HK-2 (cell line): ENCODE measurements around the gene KAT2A.
A peak's percentile ranks its signal among the peaks of the same experiment; 100 is the strongest.
"Not testable (repeated sequence)": the region's sequence is repeated elsewhere in the genome, so short reads cannot be mapped to it uniquely, and the experiment has no call there.

Experiments
- DNase-seq: peaks from one replicate; pipeline ENCODE4 v3.0.0-alpha.2; 2018; ENCODE audit not compliant: unreplicated experiment

Gene KAT2A

GRCh38 chr17:42120770-42121769, at the start of gene KAT2A:
Gene KAT2A, minus strand, starts transcription at chr17:42121367. Its CDS starts 63 bp downstream, at chr17:42121304.
- peak; percentile 76 for DNase-seq

DNA sequence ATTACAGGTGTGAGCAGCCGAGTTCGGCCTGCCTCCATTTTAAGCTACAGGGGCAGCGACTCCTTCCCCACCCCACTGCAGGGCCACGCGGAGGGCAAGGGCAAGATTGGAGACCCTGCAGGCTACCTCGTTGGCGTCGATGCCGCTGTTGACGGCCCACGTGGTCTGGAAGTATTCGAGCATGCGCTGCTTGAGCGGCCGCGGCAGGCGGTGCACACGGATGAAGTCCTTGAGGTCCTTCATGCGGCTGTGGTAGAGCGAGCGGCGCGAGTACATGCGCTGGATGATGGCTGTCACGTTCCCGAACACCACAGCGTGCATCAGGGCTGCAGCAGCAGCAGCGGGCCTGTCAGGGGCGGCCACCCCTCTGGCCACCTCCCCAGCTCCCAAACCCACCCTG, 48.2 kb upstream of the KAT2A start:
- DNase-seq: no peak

- DNase-seq: no peak
These were observed 46.6 kb upstream of the KAT2A start for GRCh38 chr17:42167807-42168206.

DNA sequence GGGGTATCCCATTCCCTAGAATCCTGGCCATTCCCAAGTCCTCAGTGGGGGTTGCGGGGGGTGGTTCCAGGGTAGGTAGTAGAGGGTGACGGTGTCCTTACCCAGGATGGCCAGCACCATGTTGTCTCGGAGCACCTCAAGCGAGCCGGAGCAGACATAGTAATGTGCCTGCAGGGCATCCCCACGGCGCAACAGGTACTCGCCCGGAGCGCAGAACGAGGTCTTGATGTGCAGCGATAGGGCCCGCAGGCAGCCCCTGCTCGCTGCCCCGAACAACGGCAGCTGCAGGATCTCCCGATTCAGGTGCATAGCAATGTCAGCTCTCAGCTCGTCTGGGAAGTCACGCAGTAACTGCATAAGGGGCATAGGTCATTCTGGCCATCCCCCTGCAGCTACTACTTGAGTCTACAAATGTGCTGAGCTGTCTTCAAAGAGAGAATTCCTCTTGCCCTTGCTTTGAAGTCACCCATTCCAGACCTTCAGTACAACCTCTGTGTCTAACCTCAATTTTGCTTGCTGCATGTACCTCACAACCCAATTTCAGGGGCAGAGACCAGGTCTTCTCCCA, 45.1 kb upstream of the KAT2A start:
- DNase-seq: no peak

DNA sequence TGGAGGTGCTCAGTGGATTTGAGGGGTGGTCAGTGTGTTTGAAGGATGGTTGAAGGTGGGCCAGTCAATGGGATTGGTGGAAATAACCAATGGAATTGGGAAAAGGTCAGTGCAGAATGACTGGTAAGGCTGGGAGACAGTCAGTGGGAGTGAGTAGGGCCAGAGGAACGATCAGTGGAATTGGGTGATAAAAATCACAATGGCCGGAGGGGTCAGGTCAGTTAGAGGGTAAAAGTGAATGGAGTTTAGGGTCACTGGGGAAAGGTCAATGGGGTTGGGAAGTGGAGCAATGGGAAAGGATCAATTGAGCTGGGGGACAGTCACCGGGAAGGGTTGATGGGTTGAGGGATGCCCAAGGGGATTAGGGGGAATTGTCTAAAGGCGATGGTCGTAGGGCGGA, 44.6 kb upstream of the KAT2A start:
- DNase-seq: no peak

GRCh38 chr17:42163696-42164407, 42.7 kb upstream of the KAT2A start:
- DNase-seq: no peak

DNA sequence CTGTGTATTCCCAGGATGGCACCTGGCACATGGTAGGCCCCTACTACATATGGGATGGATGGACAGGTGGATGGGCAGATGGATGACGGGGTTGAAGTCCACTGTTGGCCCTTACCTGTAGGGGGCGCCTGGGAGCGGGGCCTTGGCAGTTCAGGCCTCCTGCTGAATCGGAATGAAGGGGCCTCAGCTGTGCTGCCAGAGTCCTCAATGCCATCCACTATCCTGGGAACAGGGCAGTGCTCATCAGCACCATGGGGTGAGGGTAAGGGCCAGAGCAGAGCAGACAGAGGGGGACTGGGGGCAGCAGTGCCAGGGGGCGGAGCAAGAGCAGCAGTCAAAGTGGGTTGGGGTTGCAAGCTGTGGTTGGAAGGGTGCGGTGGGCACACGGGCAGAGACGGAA, 41.9 kb upstream of the KAT2A start:
- peak; percentile 27 for DNase-seq

GRCh38 chr17:42160531-42160910, 39.4 kb upstream of the KAT2A start:
- DNase-seq: no peak

GRCh38 chr17:42159796-42160530, 38.8 kb upstream of the KAT2A start:
- DNase-seq: no peak

DNA sequence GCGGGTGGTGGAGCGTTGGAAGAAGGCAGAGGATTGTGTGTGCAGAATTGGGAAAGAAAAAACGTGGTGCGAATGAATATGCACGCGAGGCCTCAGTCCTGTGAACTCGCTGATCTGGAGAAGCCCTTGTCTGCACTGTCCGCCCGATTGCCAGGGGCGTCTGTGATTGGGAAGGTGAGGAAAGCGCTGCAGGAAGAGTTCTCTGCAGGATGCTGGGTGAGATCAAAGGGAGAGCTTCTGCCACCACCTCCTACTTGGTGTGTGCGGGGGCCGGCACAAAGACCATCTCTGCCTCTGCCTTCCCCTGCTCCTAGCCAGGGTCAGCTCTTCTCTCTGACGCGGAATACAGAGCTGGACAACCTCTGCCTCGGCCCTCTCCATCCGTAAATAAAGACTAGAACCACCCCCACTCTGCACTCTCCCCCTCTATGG, 34.5 kb upstream of the KAT2A start:
- no peak for DNase-seq

GRCh38 chr17:42153919-42154742, 33.0 kb upstream of the KAT2A start:
- peak; percentile 24 for DNase-seq

GRCh38 chr17:42146911-42147607, 25.9 kb upstream of the KAT2A start:
- no peak for DNase-seq

- DNase-seq: not testable (repeated sequence)
These were observed 22.0 kb upstream of the KAT2A start for GRCh38 chr17:42143138-42143537.

GRCh38 chr17:42142371-42142896, 21.3 kb upstream of the KAT2A start:
- DNase-seq: no peak

- no peak for DNase-seq
These were observed 20.2 kb upstream of the KAT2A start for GRCh38 chr17:42141382-42141781.

- DNase-seq: not testable (repeated sequence)
These were observed 19.5 kb upstream of the KAT2A start for GRCh38 chr17:42140690-42141089.

DNA sequence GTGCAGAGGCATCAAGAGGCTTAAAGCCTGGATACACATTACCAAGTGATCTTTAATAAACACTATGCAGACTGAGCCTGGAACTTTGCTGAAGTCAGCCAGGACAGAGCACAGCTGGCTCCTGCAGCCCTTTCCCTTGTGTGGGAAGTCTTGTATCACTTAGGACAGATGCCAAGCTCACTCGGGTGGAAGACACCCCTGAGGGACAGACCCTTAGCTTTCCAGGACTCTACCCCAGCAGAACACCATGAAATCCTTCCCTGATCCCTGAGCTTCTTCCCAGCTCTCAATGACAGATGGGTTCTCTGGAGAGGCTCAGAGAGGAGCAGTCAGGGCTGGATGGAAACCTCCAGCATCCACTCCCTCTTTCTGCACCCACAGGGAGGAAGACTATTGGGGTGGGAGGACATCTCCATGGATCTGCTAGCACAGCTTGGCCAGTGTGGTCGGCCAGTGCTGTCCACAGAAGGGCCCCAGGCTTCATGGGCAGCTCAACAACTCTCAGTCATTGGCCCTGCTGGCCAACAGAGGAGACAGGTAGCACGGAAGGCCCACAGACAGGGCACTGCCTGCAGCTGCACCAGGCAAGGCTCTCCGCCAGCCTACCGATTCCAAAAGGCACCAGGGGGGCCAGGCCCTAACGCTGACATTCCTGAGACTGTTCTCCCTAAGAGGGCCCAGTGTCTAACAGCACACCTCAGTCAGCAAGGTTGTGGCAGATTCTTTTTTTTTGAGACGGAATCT, 17.8 kb upstream of the KAT2A start:
- DNase-seq: no peak

GRCh38 chr17:42136654-42137051, 15.5 kb upstream of the KAT2A start:
- DNase-seq: no peak
